ENCODE results near the gene FXR1.

The FXR1 gene

GRCh38 chr3:180909369-180910127 is 2.9 kb upstream of the FXR1 start:
- H3K27me3 ChIP-seq (ENCODE audit: control insufficient read depth in 1 of 2, insufficient read depth in 2 of 2, low read length in 2 of 2): no peaks in the 10 kb centered on the region
- no peak overlapping the region for H3K4me3 ChIP-seq (ENCODE audit: low read depth in 1 of 2, low read length in 2 of 2)
- H3K9me3 ChIP-seq (ENCODE audit: control insufficient read depth in 1 of 2, low read length in 2 of 2): no peaks in the 10 kb centered on the region
- H3K27ac ChIP-seq (ENCODE audit: low read depth, low read length): no peak overlapping the region
- no peaks in the 10 kb centered on the region for H3K36me3 ChIP-seq (ENCODE audit: control insufficient read depth in 1 of 2, insufficient read depth in 2 of 2, low read length in 2 of 2)
- H3K4me1 ChIP-seq (ENCODE audit: control insufficient read depth in 1 of 2, insufficient read depth in 2 of 2, low read length in 2 of 2): peaks cover 17% of the 10 kb centered on the region in 2 donors
- H3K9ac ChIP-seq (ENCODE audit: low read depth in 1 of 2, low read length in 2 of 2): no peak overlapping the region

DNA sequence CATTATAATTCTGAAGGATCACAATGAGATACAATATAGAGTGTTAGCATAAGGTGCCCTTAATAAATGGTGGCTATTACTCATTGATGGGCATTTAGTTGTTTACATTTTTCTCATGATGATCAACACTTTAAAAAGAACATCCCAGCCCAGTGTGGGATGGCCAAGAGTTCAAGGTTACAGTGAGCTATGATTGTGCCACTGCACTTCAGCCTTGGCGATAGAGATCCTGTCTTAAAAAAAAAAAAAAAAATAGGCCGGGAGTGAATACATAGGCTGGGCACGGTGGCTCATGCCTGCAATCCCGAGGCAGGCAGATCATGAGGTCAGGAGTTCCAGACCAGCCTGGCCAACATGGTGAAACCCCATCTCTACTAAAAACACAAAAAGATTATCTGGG is 1.6 kb upstream of the FXR1 start:
- Histone ChIP-seq H3K27ac (ENCODE audit: low read depth, low read length) (no peak overlapping the region), H3K9me3 (ENCODE audit: control insufficient read depth in 1 of 2, low read length in 2 of 2) (no peaks in the 10 kb centered on the region), H3K4me1 (ENCODE audit: control insufficient read depth in 1 of 2, insufficient read depth in 2 of 2, low read length in 2 of 2) (peaks cover 20 to 22% of the 10 kb centered on the region in 2 donors), H3K9ac (ENCODE audit: low read depth in 1 of 2, low read length in 2 of 2) (no peak overlapping the region), H3K27me3 (ENCODE audit: control insufficient read depth in 1 of 2, insufficient read depth in 2 of 2, low read length in 2 of 2) (no peaks in the 10 kb centered on the region), H3K4me3 (ENCODE audit: low read depth in 1 of 2, low read length in 2 of 2) (no peak overlapping the region), H3K36me3 (ENCODE audit: control insufficient read depth in 1 of 2, insufficient read depth in 2 of 2, low read length in 2 of 2) (no peaks in the 10 kb centered on the region)

GRCh38 chr3:180911876-180912303 is 580 bp upstream of the FXR1 start:
- Histone ChIP-seq H3K27me3 (ENCODE audit: control insufficient read depth in 1 of 2, insufficient read depth in 2 of 2, low read length in 2 of 2) (no peaks in the 10 kb centered on the region), H3K36me3 (ENCODE audit: control insufficient read depth in 1 of 2, insufficient read depth in 2 of 2, low read length in 2 of 2) (no peaks in the 10 kb centered on the region), H3K4me1 (ENCODE audit: control insufficient read depth in 1 of 2, insufficient read depth in 2 of 2, low read length in 2 of 2) (peaks cover 20 to 22% of the 10 kb centered on the region in 2 donors), H3K9ac (ENCODE audit: low read depth in 1 of 2, low read length in 2 of 2) (peak overlapping the region; percentile 96), H3K4me3 (ENCODE audit: low read depth in 1 of 2, low read length in 2 of 2) (peak overlapping the region; percentile 99 to 100), H3K9me3 (ENCODE audit: control insufficient read depth in 1 of 2, low read length in 2 of 2) (no peaks in the 10 kb centered on the region), H3K27ac (ENCODE audit: low read depth, low read length) (no peak overlapping the region)

GRCh38 chr3:180913581-180914404 is 1.3 kb downstream of the FXR1 start:
- peaks cover 20 to 22% of the 10 kb centered on the region in 2 donors for H3K4me1 ChIP-seq (ENCODE audit: control insufficient read depth in 1 of 2, insufficient read depth in 2 of 2, low read length in 2 of 2)
- H3K36me3 ChIP-seq (ENCODE audit: control insufficient read depth in 1 of 2, insufficient read depth in 2 of 2, low read length in 2 of 2): no peaks in the 10 kb centered on the region
- no peaks in the 10 kb centered on the region for H3K9me3 ChIP-seq (ENCODE audit: control insufficient read depth in 1 of 2, low read length in 2 of 2)
- no peak overlapping the region for H3K27ac ChIP-seq (ENCODE audit: low read depth, low read length)
- H3K27me3 ChIP-seq (ENCODE audit: control insufficient read depth in 1 of 2, insufficient read depth in 2 of 2, low read length in 2 of 2): no peaks in the 10 kb centered on the region
- H3K9ac ChIP-seq (ENCODE audit: low read depth in 1 of 2, low read length in 2 of 2): peak overlapping the region; percentile 96
- peak overlapping the region; percentile 99 to 100 for H3K4me3 ChIP-seq (ENCODE audit: low read depth in 1 of 2, low read length in 2 of 2)

- no peaks in the 10 kb centered on the region for H3K36me3 ChIP-seq (ENCODE audit: control insufficient read depth in 1 of 2, insufficient read depth in 2 of 2, low read length in 2 of 2)
- H3K27ac ChIP-seq (ENCODE audit: low read depth, low read length): no peak overlapping the region
- H3K4me1 ChIP-seq (ENCODE audit: control insufficient read depth in 1 of 2, insufficient read depth in 2 of 2, low read length in 2 of 2): peaks cover 13 to 14% of the 10 kb centered on the region in 2 donors
- no peak overlapping the region for H3K9ac ChIP-seq (ENCODE audit: low read depth in 1 of 2, low read length in 2 of 2)
- no peak overlapping the region for H3K4me3 ChIP-seq (ENCODE audit: low read depth in 1 of 2, low read length in 2 of 2)
- H3K27me3 ChIP-seq (ENCODE audit: control insufficient read depth in 1 of 2, insufficient read depth in 2 of 2, low read length in 2 of 2): no peaks in the 10 kb centered on the region
- H3K9me3 ChIP-seq (ENCODE audit: control insufficient read depth in 1 of 2, low read length in 2 of 2): no peaks in the 10 kb centered on the region
These were observed 6.1 kb downstream of the FXR1 start for GRCh38 chr3:180918542-180918941.

- peaks cover 0 to 4% of the 10 kb centered on the region in 2 donors for H3K4me1 ChIP-seq (ENCODE audit: control insufficient read depth in 1 of 2, insufficient read depth in 2 of 2, low read length in 2 of 2)
- H3K4me3 ChIP-seq (ENCODE audit: low read depth in 1 of 2, low read length in 2 of 2): no peak overlapping the region
These were observed 9.8 kb downstream of the FXR1 start for GRCh38 chr3:180922242-180922641.

GRCh38 chr3:180923561-180923960 is 11.1 kb downstream of the FXR1 start:
- Histone ChIP-seq H3K9me3 (ENCODE audit: control insufficient read depth in 1 of 2, low read length in 2 of 2) (no peaks in the 10 kb centered on the region), H3K27me3 (ENCODE audit: control insufficient read depth in 1 of 2, insufficient read depth in 2 of 2, low read length in 2 of 2) (no peaks in the 10 kb centered on the region), H3K4me3 (ENCODE audit: low read depth in 1 of 2, low read length in 2 of 2) (no peak overlapping the region), H3K9ac (ENCODE audit: low read depth in 1 of 2, low read length in 2 of 2) (no peak overlapping the region), H3K4me1 (ENCODE audit: control insufficient read depth in 1 of 2, insufficient read depth in 2 of 2, low read length in 2 of 2) (peaks cover 0 to 4% of the 10 kb centered on the region in 2 donors), H3K27ac (ENCODE audit: low read depth, low read length) (no peak overlapping the region), H3K36me3 (ENCODE audit: control insufficient read depth in 1 of 2, insufficient read depth in 2 of 2, low read length in 2 of 2) (no peaks in the 10 kb centered on the region)

More at GRCh38 chr3:180922242-180922641, 9.8 kb downstream of the FXR1 start:
- no peaks in the 10 kb centered on the region for H3K27me3 ChIP-seq (ENCODE audit: control insufficient read depth in 1 of 2, insufficient read depth in 2 of 2, low read length in 2 of 2)
- H3K9ac ChIP-seq (ENCODE audit: low read depth in 1 of 2, low read length in 2 of 2): no peak overlapping the region
- H3K27ac ChIP-seq (ENCODE audit: low read depth, low read length): no peak overlapping the region
- H3K9me3 ChIP-seq (ENCODE audit: control insufficient read depth in 1 of 2, low read length in 2 of 2): no peaks in the 10 kb centered on the region
- H3K36me3 ChIP-seq (ENCODE audit: control insufficient read depth in 1 of 2, insufficient read depth in 2 of 2, low read length in 2 of 2): no peaks in the 10 kb centered on the region

- Histone ChIP-seq H3K27ac (ENCODE audit: low read depth, low read length) (no peak overlapping the region), H3K4me3 (ENCODE audit: low read depth in 1 of 2, low read length in 2 of 2) (no peak overlapping the region), H3K4me1 (ENCODE audit: control insufficient read depth in 1 of 2, insufficient read depth in 2 of 2, low read length in 2 of 2) (peaks cover 0 to 4% of the 10 kb centered on the region in 2 donors), H3K9me3 (ENCODE audit: control insufficient read depth in 1 of 2, low read length in 2 of 2) (no peaks in the 10 kb centered on the region), H3K9ac (ENCODE audit: low read depth in 1 of 2, low read length in 2 of 2) (no peak overlapping the region), H3K27me3 (ENCODE audit: control insufficient read depth in 1 of 2, insufficient read depth in 2 of 2, low read length in 2 of 2) (no peaks in the 10 kb centered on the region), H3K36me3 (ENCODE audit: control insufficient read depth in 1 of 2, insufficient read depth in 2 of 2, low read length in 2 of 2) (no peaks in the 10 kb centered on the region)
These were observed 14.1 kb downstream of the FXR1 start for GRCh38 chr3:180926526-180926925.

DNA sequence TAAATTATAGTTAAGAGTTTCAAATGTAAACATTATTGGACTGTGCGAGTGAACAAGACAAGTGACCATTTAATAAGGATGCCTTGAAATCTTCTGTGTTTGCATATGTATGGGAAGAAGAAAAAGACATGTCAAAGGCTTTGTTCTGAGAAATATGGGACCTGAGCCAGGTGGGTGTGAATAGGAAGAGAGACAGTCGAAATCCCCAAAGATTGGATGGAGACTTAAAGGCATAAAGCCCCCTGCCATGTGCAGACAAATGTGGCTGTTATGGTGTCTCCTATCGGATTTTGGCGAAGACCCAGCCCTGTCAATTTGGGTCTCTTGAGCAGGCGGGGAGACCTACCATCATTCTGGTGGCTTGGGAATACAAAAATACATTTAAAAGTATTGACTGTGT is 16.9 kb downstream of the FXR1 start:
- Histone ChIP-seq H3K4me1 (ENCODE audit: control insufficient read depth in 1 of 2, insufficient read depth in 2 of 2, low read length in 2 of 2) (peaks cover 0 to 4% of the 10 kb centered on the region in 2 donors), H3K27me3 (ENCODE audit: control insufficient read depth in 1 of 2, insufficient read depth in 2 of 2, low read length in 2 of 2) (no peaks in the 10 kb centered on the region), H3K36me3 (ENCODE audit: control insufficient read depth in 1 of 2, insufficient read depth in 2 of 2, low read length in 2 of 2) (no peaks in the 10 kb centered on the region), H3K9ac (ENCODE audit: low read depth in 1 of 2, low read length in 2 of 2) (no peak overlapping the region), H3K9me3 (ENCODE audit: control insufficient read depth in 1 of 2, low read length in 2 of 2) (no peaks in the 10 kb centered on the region), H3K27ac (ENCODE audit: low read depth, low read length) (no peak overlapping the region), H3K4me3 (ENCODE audit: low read depth in 1 of 2, low read length in 2 of 2) (no peak overlapping the region)

DNA sequence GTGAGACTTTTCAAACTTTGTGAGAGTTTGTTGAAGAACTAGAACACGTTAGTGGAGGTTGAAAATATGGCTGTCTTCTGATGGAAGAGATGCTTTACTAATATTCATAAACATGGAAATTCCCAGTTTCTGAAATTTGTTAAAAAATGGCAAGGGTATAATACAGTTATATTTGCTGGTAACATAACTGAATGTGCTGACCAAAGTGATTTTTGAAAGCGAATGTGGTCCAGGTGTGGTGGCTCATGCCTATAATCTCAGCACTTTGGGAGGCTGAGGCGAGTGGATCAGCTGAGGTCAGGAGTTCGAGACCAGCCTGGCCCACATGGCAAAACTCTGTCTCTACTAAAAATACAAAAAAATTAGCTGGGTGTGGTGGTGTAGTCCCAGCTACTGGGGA is 18.1 kb downstream of the FXR1 start:
- H3K27me3 ChIP-seq (ENCODE audit: control insufficient read depth in 1 of 2, insufficient read depth in 2 of 2, low read length in 2 of 2): no peaks in the 10 kb centered on the region
- no peak overlapping the region for H3K27ac ChIP-seq (ENCODE audit: low read depth, low read length)
- no peak overlapping the region for H3K9ac ChIP-seq (ENCODE audit: low read depth in 1 of 2, low read length in 2 of 2)
- H3K9me3 ChIP-seq (ENCODE audit: control insufficient read depth in 1 of 2, low read length in 2 of 2): no peaks in the 10 kb centered on the region
- H3K4me3 ChIP-seq (ENCODE audit: low read depth in 1 of 2, low read length in 2 of 2): no peak overlapping the region
- peaks cover 0 to under 1% of the 10 kb centered on the region in 2 donors for H3K4me1 ChIP-seq (ENCODE audit: control insufficient read depth in 1 of 2, insufficient read depth in 2 of 2, low read length in 2 of 2)
- H3K36me3 ChIP-seq (ENCODE audit: control insufficient read depth in 1 of 2, insufficient read depth in 2 of 2, low read length in 2 of 2): peaks cover 0 to 4% of the 10 kb centered on the region in 2 donors
